HUDEP-2 (cell line): ENCODE data around the gene CFAP46.

Experiments
- DNase-seq, 76 experiments: peaks; one replicate each; lab custom pipeline; 2025; ENCODE audit not compliant: unreplicated experiment in 76 of 76; lab: John Stamatoyannopoulos, UW

CFAP46 gene

GRCh38 chr10:132812520-132812919, 129.8 kb downstream of the CFAP46 start:
- DNase-seq = no peak

- DNase-seq = no peak
Measured at GRCh38 chr10:132811891-132812481, 130.4 kb downstream of the CFAP46 start.

- DNase-seq = no peak
Measured at GRCh38 chr10:132810807-132811700, 131.3 kb downstream of the CFAP46 start.

- DNase-seq = no peak
Measured at GRCh38 chr10:132810141-132810806, 132.1 kb downstream of the CFAP46 start.

- no peak for DNase-seq
Measured at GRCh38 chr10:132809232-132810140, 132.9 kb downstream of the CFAP46 start.

GRCh38 chr10:132808383-132809231, 133.8 kb downstream of the CFAP46 start:
- no peak for DNase-seq

- no peak for DNase-seq
Measured at GRCh38 chr10:132807621-132808049, 134.7 kb downstream of the CFAP46 start.

- no peak for DNase-seq
Measured at GRCh38 chr10:132806561-132807003, 135.8 kb downstream of the CFAP46 start.

GRCh38 chr10:132806110-132806509, 136.3 kb downstream of the CFAP46 start:
- DNase-seq = no peak

GRCh38 chr10:132805599-132805998, 136.8 kb downstream of the CFAP46 start:
- DNase-seq = no peak

GRCh38 chr10:132804785-132805426, 137.5 kb downstream of the CFAP46 start:
- DNase-seq = no peak

- no peak for DNase-seq
Measured at GRCh38 chr10:132804287-132804686, 138.1 kb downstream of the CFAP46 start.

- DNase-seq = no peak
Measured at GRCh38 chr10:132803416-132804210, 138.8 kb downstream of the CFAP46 start.

GRCh38 chr10:132802694-132803320, 139.6 kb downstream of the CFAP46 start:
- DNase-seq = no peak

GRCh38 chr10:132802048-132802447, 140.3 kb downstream of the CFAP46 start:
- no peak for DNase-seq

GRCh38 chr10:132799865-132800264, 142.5 kb downstream of the CFAP46 start:
- DNase-seq = no peak

GRCh38 chr10:132798876-132799275, 143.5 kb downstream of the CFAP46 start:
- no peak for DNase-seq

- no peak for DNase-seq
Measured at GRCh38 chr10:132798403-132798802, 144.0 kb downstream of the CFAP46 start.
